ENCODE measurements around the gene KIFAP3.

The KIFAP3 gene

GRCh38 chr1:169968174-169968573 is 106.3 kb downstream of the KIFAP3 start:
- H3K9ac ChIP-seq = no peak overlapping the region
- H3K27ac ChIP-seq = no peak overlapping the region
- H2AFZ ChIP-seq (ENCODE audit: low read depth) = no peak overlapping the region
- no peak for TF ChIP-seq CTCF (conservative IDR thresholded peaks at IDR 0.05; ENCODE audit: low read depth, low read length)
- no peaks in the 10 kb centered on the region for H3K4me1 ChIP-seq (ENCODE audit: low read depth, poor library complexity, severe bottlenecking)
- H3K36me3 ChIP-seq (ENCODE audit: insufficient read depth) = no peaks in the 10 kb centered on the region
- H3K27me3 ChIP-seq (ENCODE audit: insufficient read depth, low read depth) = no peaks in the 10 kb centered on the region
- no peak overlapping the region for H3K4me2 ChIP-seq
- H3K4me3 ChIP-seq (IDR thresholded peaks at IDR 0.05; ENCODE audit: insufficient read depth, low read depth, low read length) = no peak overlapping the region
- H4K20me1 ChIP-seq (ENCODE audit: insufficient read depth) = no peaks in the 10 kb centered on the region
- H3K79me2 ChIP-seq (ENCODE audit: insufficient read depth, low read depth) = no peaks in the 10 kb centered on the region

GRCh38 chr1:169964206-169964605 is 110.3 kb downstream of the KIFAP3 start:
- no peak for TF ChIP-seq CTCF (conservative IDR thresholded peaks at IDR 0.05; ENCODE audit: low read depth, low read length)
- Histone ChIP-seq H3K4me2 (no peak overlapping the region), H4K20me1 (ENCODE audit: insufficient read depth) (no peaks in the 10 kb centered on the region), H3K27ac (no peak overlapping the region), H3K27me3 (ENCODE audit: insufficient read depth, low read depth) (no peaks in the 10 kb centered on the region), H3K36me3 (ENCODE audit: insufficient read depth) (no peaks in the 10 kb centered on the region), H3K4me1 (ENCODE audit: low read depth, poor library complexity, severe bottlenecking) (no peaks in the 10 kb centered on the region), H3K4me3 (IDR thresholded peaks at IDR 0.05; ENCODE audit: insufficient read depth, low read depth, low read length) (no peak overlapping the region), H3K9ac (no peak overlapping the region), H3K79me2 (ENCODE audit: insufficient read depth, low read depth) (no peaks in the 10 kb centered on the region), H2AFZ (ENCODE audit: low read depth) (no peak overlapping the region)

GRCh38 chr1:169959686-169960085 is 114.8 kb downstream of the KIFAP3 start:
- no peaks in the 10 kb centered on the region for H3K79me2 ChIP-seq (ENCODE audit: insufficient read depth, low read depth)
- no peak for TF ChIP-seq CTCF (conservative IDR thresholded peaks at IDR 0.05; ENCODE audit: low read depth, low read length)
- H3K27ac ChIP-seq = no peak overlapping the region
- no peaks in the 10 kb centered on the region for H4K20me1 ChIP-seq (ENCODE audit: insufficient read depth)
- no peaks in the 10 kb centered on the region for H3K36me3 ChIP-seq (ENCODE audit: insufficient read depth)
- no peak overlapping the region for H2AFZ ChIP-seq (ENCODE audit: low read depth)
- H3K9ac ChIP-seq = no peak overlapping the region
- H3K27me3 ChIP-seq (ENCODE audit: insufficient read depth, low read depth) = no peaks in the 10 kb centered on the region
- no peak overlapping the region for H3K4me3 ChIP-seq (IDR thresholded peaks at IDR 0.05; ENCODE audit: insufficient read depth, low read depth, low read length)
- no peak overlapping the region for H3K4me2 ChIP-seq
- no peaks in the 10 kb centered on the region for H3K4me1 ChIP-seq (ENCODE audit: low read depth, poor library complexity, severe bottlenecking)

GRCh38 chr1:169958987-169959386 is 115.5 kb downstream of the KIFAP3 start:
- Histone ChIP-seq H4K20me1 (ENCODE audit: insufficient read depth) (no peaks in the 10 kb centered on the region), H3K27ac (no peak overlapping the region), H2AFZ (ENCODE audit: low read depth) (no peak overlapping the region), H3K27me3 (ENCODE audit: insufficient read depth, low read depth) (no peaks in the 10 kb centered on the region), H3K4me3 (IDR thresholded peaks at IDR 0.05; ENCODE audit: insufficient read depth, low read depth, low read length) (no peak overlapping the region), H3K4me2 (no peak overlapping the region), H3K79me2 (ENCODE audit: insufficient read depth, low read depth) (no peaks in the 10 kb centered on the region), H3K9ac (no peak overlapping the region), H3K36me3 (ENCODE audit: insufficient read depth) (no peaks in the 10 kb centered on the region), H3K4me1 (ENCODE audit: low read depth, poor library complexity, severe bottlenecking) (no peaks in the 10 kb centered on the region)
- TF ChIP-seq CTCF (conservative IDR thresholded peaks at IDR 0.05; ENCODE audit: low read depth, low read length) = no peak
